H1 (cell line): Measurements from ENCODE around the gene HSD17B1. TPM values are rescaled to one million over a fixed set of nuclear protein-coding genes. Genes with fewer than 3 reads are reported as not detected.

Source experiments
- CTCF ChIA-PET: fragments of 300-600 bp; sonication (Branson Sonifier 250); formaldehyde crosslinking; loops from one replicate; lab custom pipeline; 2021; ENCODE audit not compliant: partially characterized antibody; lab: Charles Lee
- POLR2A ChIA-PET: fragments of 300-600 bp; sonication (Branson Sonifier 250); formaldehyde crosslinking; loops from one replicate; lab custom pipeline; 2021; ENCODE audit warnings: inconsistent platforms; ENCODE audit not compliant: partially characterized antibody; lab: Charles Lee
- DNase-seq, 2 experiments: peaks; one replicate each; pipeline versions ENCODE4 v3.0.0 to v3.0.0-alpha.2; 2010 to 2022; ENCODE audit warnings: low spot score in 2 of 2, low read depth in 1 of 2, mixed read lengths in 1 of 2
- FAIRE-seq: peaks from 2 replicates; lab custom pipeline; 2011; peaks lifted over from hg19 to GRCh38; lab: Jason Lieb, UNC
- H2AFZ ChIP-seq: 2 replicates; pipeline ENCODE4 v1.8.1; 2012; ENCODE audit warnings: low read length, inconsistent platforms
- H2AK5ac ChIP-seq: 2 replicates; pipeline ENCODE4 v1.6.1; 2013; ENCODE audit warnings: low read depth, low read length
- H2BK120ac ChIP-seq: replicated peaks from 2 replicates; pipeline ENCODE3; 2013; ENCODE audit warnings: low read depth, low read length, inconsistent platforms
- H2BK12ac ChIP-seq: 2 replicates; pipeline ENCODE4 v1.6.1; 2013; ENCODE audit warnings: low read depth, low read length
- H2BK15ac ChIP-seq: 2 replicates; pipeline ENCODE4 v1.6.1; 2013; ENCODE audit warnings: low read length
- H2BK20ac ChIP-seq: 2 replicates; pipeline ENCODE4 v1.6.1; 2013; ENCODE audit warnings: low read length
- H2BK5ac ChIP-seq: 2 replicates; pipeline ENCODE4 v1.6.1; 2013; ENCODE audit warnings: low read depth, low read length
- H3K14ac ChIP-seq: 2 replicates; pipeline ENCODE4 v1.6.1; 2013; ENCODE audit warnings: inconsistent platforms; ENCODE audit not compliant: insufficient read length
- H3K18ac ChIP-seq: 2 replicates; pipeline ENCODE4 v1.6.1; 2013; ENCODE audit warnings: low read length; ENCODE audit errors: extremely low read depth
- H3K23ac ChIP-seq: 2 replicates; pipeline ENCODE4 v1.6.1; 2013; ENCODE audit warnings: inconsistent platforms; ENCODE audit not compliant: insufficient read length
- H3K23me2 ChIP-seq: 2 replicates; pipeline ENCODE4 v1.6.1; 2013; ENCODE audit warnings: low read depth, low read length
- H3K27ac ChIP-seq: 2 replicates; pipeline ENCODE4 v1.6.1; 2011; ENCODE audit warnings: low read depth, low read length, inconsistent platforms
- H3K27me3 ChIP-seq, 4 experiments: replicated peaks in 1 of 4; 1 replicate in 1 of 4; 2 replicates in 3 of 4; pipeline versions ENCODE4 v1.6.1 to v1.8.1; 2011 to 2013; ENCODE audit warnings: low read length in 3 of 4, mild to moderate bottlenecking in 3 of 4, inconsistent platforms in 2 of 4, mixed read lengths in 2 of 4, moderate library complexity in 1 of 4; ENCODE audit not compliant: control insufficient read depth in 3 of 4, insufficient read depth in 3 of 4; ENCODE audit errors: extremely low read depth in 1 of 4
- H3K36me3 ChIP-seq, 4 experiments: 2 replicates each; pipeline versions ENCODE4 v1.6.1 to v1.8.1; 2011 to 2013; ENCODE audit warnings: mild to moderate bottlenecking in 4 of 4, low read length in 3 of 4, moderate library complexity in 2 of 4, control low read depth in 1 of 4, inconsistent platforms in 1 of 4; ENCODE audit not compliant: insufficient read depth in 4 of 4, control insufficient read depth in 2 of 4
- H3K4ac ChIP-seq: replicated peaks from 2 replicates; pipeline ENCODE3; 2013; ENCODE audit warnings: low read length, low read depth, mixed read lengths, inconsistent platforms; ENCODE audit not compliant: insufficient read length
- H3K4me1 ChIP-seq, 4 experiments: replicated peaks in 1 of 4; 1 replicate in 1 of 4; 2 replicates in 3 of 4; pipeline versions ENCODE4 v1.6.1 to v1.8.1; 2011 to 2013; ENCODE audit warnings: low read length in 3 of 4, inconsistent platforms in 2 of 4, mixed read lengths in 1 of 4; ENCODE audit not compliant: insufficient read depth in 4 of 4, control insufficient read depth in 3 of 4
- H3K4me2 ChIP-seq, 2 experiments: 2 replicates each; pipeline versions ENCODE4 v1.6.1 to v1.8.1; 2011 to 2013; ENCODE audit warnings: low read depth in 2 of 2, low read length in 2 of 2, control low read depth in 1 of 2, inconsistent platforms in 1 of 2, mild to moderate bottlenecking in 1 of 2; ENCODE audit not compliant: insufficient read depth in 1 of 2
- H3K4me3 ChIP-seq, 4 experiments: fragments of 200-600, 300-600 bp in 1 of 4; sonication (generic), shearing (Covaris generic), sonication (Bioruptor Twin) in 1 of 4; 2 replicates each; pipeline versions ENCODE4 v1.5.1 to v1.8.1; 2011 to 2016; ENCODE audit warnings: low read length in 4 of 4, low read depth in 3 of 4, control low read depth in 2 of 4, inconsistent platforms in 2 of 4, mild to moderate bottlenecking in 2 of 4, mixed read lengths in 1 of 4, moderate library complexity in 1 of 4; ENCODE audit not compliant: insufficient read depth in 2 of 4; ENCODE audit errors: extremely low read depth in 1 of 4
- H3K56ac ChIP-seq: replicated peaks from 2 replicates; pipeline ENCODE3; 2013; ENCODE audit warnings: low read depth, mild to moderate bottlenecking, mixed read lengths, low read length, inconsistent platforms; ENCODE audit not compliant: insufficient read length
- H3K79me1 ChIP-seq: 2 replicates; pipeline ENCODE4 v1.6.1; 2013; ENCODE audit warnings: low read depth, low read length, control low read depth
- H3K79me2 ChIP-seq, 2 experiments: 2 replicates each; pipeline versions ENCODE4 v1.6.1 to v1.8.1; 2012 to 2013; ENCODE audit warnings: low read length in 2 of 2, mild to moderate bottlenecking in 2 of 2, inconsistent platforms in 1 of 2; ENCODE audit not compliant: insufficient read depth in 2 of 2, control insufficient read depth in 1 of 2
- H3K9ac ChIP-seq, 4 experiments: replicated peaks in 1 of 4; 1 replicate in 1 of 4; 2 replicates in 3 of 4; pipeline versions ENCODE4 v1.6.1 to v1.8.1; 2011 to 2013; ENCODE audit warnings: low read depth in 3 of 4, low read length in 3 of 4, control low read depth in 2 of 4, mild to moderate bottlenecking in 2 of 4, moderate library complexity in 2 of 4, inconsistent platforms in 1 of 4; ENCODE audit errors: extremely low read depth in 1 of 4
- H3K9me3 ChIP-seq, 2 experiments: 2 replicates each; pipeline versions ENCODE4 v1.6.1 to v1.8.1; 2012 to 2013; ENCODE audit warnings: mild to moderate bottlenecking in 2 of 2, moderate library complexity in 2 of 2, control low read depth in 1 of 2, inconsistent platforms in 1 of 2, low read depth in 1 of 2, low read length in 1 of 2, mixed read lengths in 1 of 2; ENCODE audit not compliant: insufficient read depth in 2 of 2
- H4K20me1 ChIP-seq, 2 experiments: replicated peaks in 1 of 2; 2 replicates each; pipeline versions ENCODE3 to v1.8.1; 2011 to 2013; ENCODE audit warnings: inconsistent platforms in 2 of 2, low read length in 2 of 2, mild to moderate bottlenecking in 1 of 2; ENCODE audit not compliant: insufficient read depth in 2 of 2, control insufficient read depth in 1 of 2
- H4K5ac ChIP-seq: 2 replicates; pipeline ENCODE4 v1.6.1; 2013; ENCODE audit warnings: low read length, low read depth, mixed read lengths, inconsistent platforms; ENCODE audit not compliant: insufficient read length
- H4K8ac ChIP-seq: 2 replicates; pipeline ENCODE4 v1.8.0; 2013; ENCODE audit warnings: mild to moderate bottlenecking, moderate library complexity, low read length, inconsistent platforms; ENCODE audit not compliant: insufficient read depth; ENCODE audit errors: extremely low read depth
- H4K91ac ChIP-seq: replicated peaks from 2 replicates; pipeline ENCODE3; 2013; ENCODE audit warnings: low read length, mixed read lengths, inconsistent platforms; ENCODE audit not compliant: insufficient read length
- CEBPB ChIP-seq: IDR thresholded peaks from 2 replicates; pipeline ENCODE4 v1.6.1; 2012; ENCODE audit warnings: low read depth, low read length
- CTBP2 ChIP-seq: IDR thresholded peaks from 2 replicates; pipeline ENCODE4 v1.7.0; 2011; ENCODE audit warnings: borderline replicate concordance, mild to moderate bottlenecking, moderate library complexity, mixed read lengths, low read length; ENCODE audit not compliant: insufficient read depth, insufficient read length
- EGR1 ChIP-seq: IDR thresholded peaks from 2 replicates; pipeline ENCODE4 v1.6.1; 2011; ENCODE audit warnings: low read depth, low read length, borderline replicate concordance
- NRF1 ChIP-seq: IDR thresholded peaks from 2 replicates; pipeline ENCODE4 v1.6.1; 2011; ENCODE audit warnings: mild to moderate bottlenecking, low read depth, low read length, improper control_type of control experiment
- POLR2A ChIP-seq, 2 experiments: IDR thresholded peaks; 1 replicate in 1 of 2; 2 replicates in 1 of 2; pipeline ENCODE4 v1.6.1; 2011; ENCODE audit warnings: low read depth in 2 of 2, low read length in 2 of 2, mild to moderate bottlenecking in 2 of 2; ENCODE audit errors: control extremely low read depth in 1 of 2
- RNF2 ChIP-seq: fragments of 200-900, 300-1000 bp; sonication (generic); IDR thresholded peaks from 2 replicates; pipeline ENCODE4 v1.7.1; 2016; ENCODE audit warnings: borderline replicate concordance, low read depth, mild to moderate bottlenecking, antibody characterized with exemption, low read length; ENCODE audit not compliant: poor library complexity, severe bottlenecking; ENCODE audit errors: missing control alignments
- SP1 ChIP-seq: IDR thresholded peaks from 2 replicates; pipeline ENCODE4 v1.6.1; 2011; ENCODE audit warnings: low read depth, low read length
- SRF ChIP-seq: IDR thresholded peaks from 2 replicates; pipeline ENCODE4 v1.6.1; 2011; ENCODE audit warnings: mild to moderate bottlenecking, low read depth, low read length, moderate library complexity
- TBP ChIP-seq: IDR thresholded peaks from 2 replicates; pipeline ENCODE4 v1.6.1; 2011; ENCODE audit warnings: low read depth, low read length, improper control_type of control experiment
- YY1 ChIP-seq: IDR thresholded peaks from 2 replicates; pipeline ENCODE4 v1.6.1; 2011; ENCODE audit warnings: low read depth, mild to moderate bottlenecking, low read length
- WGBS, 2 experiments: shearing (Covaris generic) in 1 of 2; methylation state at CpG; one replicate each; pipeline versions ENCODE4 v1.1.6 to v1.1.7; 2013 to 2015; ENCODE audit warnings: low lambda C conversion rate in 2 of 2, mixed read lengths in 2 of 2, inconsistent platforms in 1 of 2, low coverage in 1 of 2, missing lambda C conversion rate in 1 of 2; ENCODE audit not compliant: insufficient replicate concordance in 2 of 2, insufficient coverage in 1 of 2, insufficient read length in 1 of 2; ENCODE audit errors: extremely low coverage in 1 of 2, missing lambda C conversion rate in 1 of 2; 5-methylcytosine and 5-hydroxymethylcytosine counted together
- polyA plus RNA-seq, 7 experiments: library from polyadenylated mRNA; depleted of rRNA in 3 of 7; stranded (reverse) in 5 of 7; unstranded in 2 of 7; fragments of >200 nt in 5 of 7; fragments of 200-250 nt in 2 of 7; gene quantifications; 1 replicate in 5 of 7; 2 replicates in 1 of 7; 4 replicates in 1 of 7; pipeline versions ENCODE4 v1.2.1 to v1.2.3, GENCODE V29; 2011 to 2013; ENCODE audit warnings: missing spikeins in 2 of 7, mixed read lengths in 2 of 7
- total RNA-seq: library from RNA; stranded (reverse); fragmentation: NEBNext Ultra II Directional; extraction: Animal tissue kit (Norgen Biotek cat#: 25700); gene quantifications from 2 replicates; pipeline ENCODE4 v1.2.1, GENCODE V29; 2021
- TF ChIP-seq, protein P1 (sequence below): IDR thresholded peaks from 2 replicates; pipeline ENCODE4 v1.6.1; 2012; ENCODE audit warnings: low read length, inconsistent platforms

HSD17B1 gene
- total and polyA plus RNA-seq, 2 of the 8 experiments (the other 6 are each of a cell fraction or from before 2014, with no cell fraction given): 0.88 to 1.0 TPM

DNA sequence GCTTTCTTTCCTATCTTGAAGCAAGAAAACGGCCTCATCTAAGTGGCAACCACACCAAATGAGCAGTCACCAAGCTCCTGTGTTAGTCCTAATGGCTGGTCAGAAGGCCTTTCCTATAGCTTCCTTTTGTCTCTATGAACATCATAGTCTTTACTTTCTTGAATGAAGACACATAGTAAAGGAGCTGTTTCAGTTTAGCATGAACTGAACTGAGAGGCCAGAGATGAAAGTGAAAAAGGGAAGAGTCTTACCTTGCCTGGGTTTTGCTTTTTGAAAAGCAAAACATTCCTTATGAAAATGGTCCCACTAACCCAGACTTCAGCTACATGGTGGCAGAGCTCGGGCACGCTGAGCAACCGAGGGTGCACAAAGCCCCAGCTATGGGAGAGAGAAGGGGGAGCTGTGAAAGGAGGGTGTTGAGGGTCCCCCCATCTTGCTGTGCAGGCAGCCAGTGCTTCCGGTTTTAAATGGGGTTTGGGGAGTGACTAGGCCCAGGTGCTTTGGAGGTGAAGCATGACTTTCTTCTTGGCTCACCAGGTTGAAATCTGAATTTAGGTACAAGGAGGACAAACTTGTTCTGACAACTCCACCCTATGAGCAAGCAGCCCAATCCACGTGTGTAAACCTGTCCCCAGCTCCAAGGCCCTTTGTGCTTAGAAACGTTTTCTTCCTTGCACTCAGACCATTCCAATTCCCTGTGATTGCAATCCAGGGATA lies 33.9 kb downstream of the HSD17B1 start:
- H3K18ac ChIP-seq: no peak overlapping the region
- CTCF ChIA-PET: interaction anchor here (0.8 to 1.9 kb wide), 7 partner anchors 8 to 112 kb away, joined by 3 to 4 read pairs (median 4); partner anchors contain the start of genes PSMC3IP and RETREG3
- no peak overlapping the region for H3K4ac ChIP-seq
- WGBS, 2 experiments: 91% methylated on average over 7 of the region's 7 CpGs; no CpG with 5 or more reads in 1 of the 2 experiments
- no peak overlapping the region for H4K5ac ChIP-seq
- no peak overlapping the region for H2AFZ ChIP-seq
- H3K23ac ChIP-seq: no peak overlapping the region
- peaks cover 0 to 2% of the 10 kb centered on the region in 2 experiments for H4K20me1 ChIP-seq
- no peak for DNase-seq
- H3K27me3 ChIP-seq: no peaks in the 10 kb centered on the region
- FAIRE-seq: no peak
- no peak overlapping the region for H2BK12ac ChIP-seq
- no peak overlapping the region for H4K91ac ChIP-seq
- H2BK120ac ChIP-seq: no peak overlapping the region
- H3K23me2 ChIP-seq: no peaks in the 10 kb centered on the region
- H2BK20ac ChIP-seq: no peak overlapping the region
- H3K79me1 ChIP-seq: no peaks in the 10 kb centered on the region
- H3K36me3 ChIP-seq: peaks cover 14 to 55% (median 32%) of the 10 kb centered on the region in 4 experiments
- H3K4me1 ChIP-seq: no peaks in the 10 kb centered on the region
- H3K56ac ChIP-seq: no peak overlapping the region
- H3K14ac ChIP-seq: no peak overlapping the region
- POLR2A ChIA-PET: interaction anchor here (1.3 to 1.4 kb wide), 2 partner anchors 9 to 13 kb away, joined by 3 read pairs; no protein-coding TSS in a partner anchor
- no peak overlapping the region for H2AK5ac ChIP-seq
- H2BK5ac ChIP-seq: no peak overlapping the region
- H3K9me3 ChIP-seq: no peaks in the 10 kb centered on the region
- H3K4me2 ChIP-seq: no peak overlapping the region
- H3K4me3 ChIP-seq: no peak overlapping the region
- H2BK15ac ChIP-seq: no peak overlapping the region
- no peak overlapping the region for H3K27ac ChIP-seq
- no peaks in the 10 kb centered on the region for H3K79me2 ChIP-seq
- H3K9ac ChIP-seq: no peak overlapping the region
- no peak overlapping the region for H4K8ac ChIP-seq
- TF ChIP-seq, protein P1, sequence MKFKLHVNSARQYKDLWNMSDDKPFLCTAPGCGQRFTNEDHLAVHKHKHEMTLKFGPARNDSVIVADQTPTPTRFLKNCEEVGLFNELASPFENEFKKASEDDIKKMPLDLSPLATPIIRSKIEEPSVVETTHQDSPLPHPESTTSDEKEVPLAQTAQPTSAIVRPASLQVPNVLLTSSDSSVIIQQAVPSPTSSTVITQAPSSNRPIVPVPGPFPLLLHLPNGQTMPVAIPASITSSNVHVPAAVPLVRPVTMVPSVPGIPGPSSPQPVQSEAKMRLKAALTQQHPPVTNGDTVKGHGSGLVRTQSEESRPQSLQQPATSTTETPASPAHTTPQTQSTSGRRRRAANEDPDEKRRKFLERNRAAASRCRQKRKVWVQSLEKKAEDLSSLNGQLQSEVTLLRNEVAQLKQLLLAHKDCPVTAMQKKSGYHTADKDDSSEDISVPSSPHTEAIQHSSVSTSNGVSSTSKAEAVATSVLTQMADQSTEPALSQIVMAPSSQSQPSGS: no peak
- TF ChIP-seq YY1 (no peak), SP1 (no peak), CEBPB (no peak), CTBP2 (no peak), POLR2A (IDR thresholded peaks at IDR 0.05; ENCODE audit: control extremely low read depth in 1 of 2, low read depth in 2 of 2, low read length in 2 of 2) (no peak), RNF2 (no peak), SRF (no peak), TBP (no peak), NRF1 (no peak), EGR1 (no peak)
